Thymus (tissue), 11 donors: ENCODE data around the gene MGARP. TPM values are rescaled to one million over a fixed set of nuclear protein-coding genes. Genes with fewer than 3 reads are reported as not detected.

Experiments
- DNase-seq, 9 donors: peaks; one replicate each; pipeline ENCODE4 v3.0.0-alpha.2; 2013; ENCODE audit warnings: low spot score in 9 of 9, low read depth in 6 of 9, missing footprints in 1 of 9
- H3K27ac ChIP-seq, 2 donors: one replicate each; pipeline ENCODE4 v1.5.1; 2013; ENCODE audit warnings: control low read depth in 1 of 2, low read depth in 1 of 2, low read length in 1 of 2, mild to moderate bottlenecking in 1 of 2, moderate library complexity in 1 of 2
- H3K27me3 ChIP-seq, 2 donors: one replicate each; pipeline ENCODE4 v1.5.1; 2013; ENCODE audit warnings: low read length in 1 of 2; ENCODE audit not compliant: control insufficient read depth in 2 of 2, insufficient read depth in 1 of 2
- H3K36me3 ChIP-seq, 2 donors: one replicate each; pipeline ENCODE4 v1.5.1; 2013; ENCODE audit warnings: low read length in 1 of 2, mild to moderate bottlenecking in 1 of 2, moderate library complexity in 1 of 2; ENCODE audit not compliant: control insufficient read depth in 2 of 2, insufficient read depth in 2 of 2
- H3K4me1 ChIP-seq, 2 donors: one replicate each; pipeline ENCODE4 v1.5.1; 2013; ENCODE audit warnings: low read length in 2 of 2; ENCODE audit not compliant: control insufficient read depth in 2 of 2, insufficient read depth in 2 of 2
- H3K4me3 ChIP-seq, 2 donors: one replicate each; pipeline ENCODE4 v1.5.1; 2013; ENCODE audit warnings: low read length in 2 of 2, control low read depth in 1 of 2, mild to moderate bottlenecking in 1 of 2
- H3K9me3 ChIP-seq, 2 donors: one replicate each; pipeline ENCODE4 v1.5.1; 2013; ENCODE audit warnings: low read length in 1 of 2, mild to moderate bottlenecking in 1 of 2; ENCODE audit not compliant: control insufficient read depth in 2 of 2, insufficient read depth in 1 of 2
- WGBS: extraction: QIAGEN DNeasy Blood & Tissue Kit; methylation state at CpG from one replicate; pipeline ENCODE4 v1.1.7; 2013; 5-methylcytosine and 5-hydroxymethylcytosine counted together
- polyA plus RNA-seq: library from polyadenylated mRNA; stranded (reverse); fragments of 200-250 nt; gene quantifications from one replicate; pipeline ENCODE4 v1.2.3, GENCODE V29; 2013
- total RNA-seq: library from RNA; stranded (reverse); fragments of 120-200 nt; gene quantifications from one replicate; pipeline ENCODE4 v1.2.4, GENCODE V29; 2013
- donor health status: healthy.

Gene MGARP
- total and polyA plus RNA-seq, 2 donors = 0.19 to 0.80 TPM

GRCh38 chr4:139278485-139278884 lies 1.5 kb downstream of the MGARP start:
- no peak overlapping the region for H3K4me3 ChIP-seq
- no peak overlapping the region for H3K27ac ChIP-seq
- 57% methylated on average over 16 of the region's 16 CpGs for WGBS
- peaks cover 31 to 59% of the 10 kb centered on the region in 2 donors for H3K27me3 ChIP-seq
- H3K4me1 ChIP-seq = peaks cover 12 to 15% of the 10 kb centered on the region in 2 donors
- no peaks in the 10 kb centered on the region for H3K36me3 ChIP-seq
- peaks cover 0 to 6% of the 10 kb centered on the region in 2 donors for H3K9me3 ChIP-seq
- no peak for DNase-seq

- no peaks in the 10 kb centered on the region for H3K36me3 ChIP-seq
- no peak overlapping the region for H3K4me3 ChIP-seq
- 95% methylated on average over 4 of the region's 4 CpGs for WGBS
- no peak overlapping the region for H3K27ac ChIP-seq
- peaks cover 12 to 15% of the 10 kb centered on the region in 2 donors for H3K4me1 ChIP-seq
- no peak for DNase-seq
- H3K27me3 ChIP-seq = peaks cover 22 to 41% of the 10 kb centered on the region in 2 donors
- peaks cover 0 to 6% of the 10 kb centered on the region in 2 donors for H3K9me3 ChIP-seq
Measured at GRCh38 chr4:139275281-139275735, 4.7 kb downstream of the MGARP start.

GRCh38 chr4:139274790-139275189 lies 5.2 kb downstream of the MGARP start:
- peaks cover 0 to 1% of the 10 kb centered on the region in 2 donors for H3K9me3 ChIP-seq
- H3K36me3 ChIP-seq = no peaks in the 10 kb centered on the region
- H3K4me1 ChIP-seq = peaks cover 9 to 10% of the 10 kb centered on the region in 2 donors
- no peak overlapping the region for H3K4me3 ChIP-seq
- WGBS = 99% methylated on average over 1 of the region's 1 CpG
- no peak for DNase-seq
- H3K27me3 ChIP-seq = peaks cover 18 to 36% of the 10 kb centered on the region in 2 donors
- no peak overlapping the region for H3K27ac ChIP-seq

GRCh38 chr4:139273835-139274234 lies 6.2 kb downstream of the MGARP start:
- H3K36me3 ChIP-seq = no peaks in the 10 kb centered on the region
- no peak overlapping the region for H3K27ac ChIP-seq
- H3K4me1 ChIP-seq = peaks cover under 1 to 1% of the 10 kb centered on the region in 2 donors
- 98% methylated on average over 1 of the region's 1 CpG for WGBS
- H3K27me3 ChIP-seq = peaks cover 9 to 26% of the 10 kb centered on the region in 2 donors
- H3K4me3 ChIP-seq = no peak overlapping the region
- DNase-seq = no peak
- H3K9me3 ChIP-seq = no peaks in the 10 kb centered on the region

GRCh38 chr4:139267301-139267700 lies 12.7 kb downstream of the MGARP start:
- H3K4me3 ChIP-seq = no peak overlapping the region
- 99% methylated on average over 1 of the region's 1 CpG for WGBS
- no peaks in the 10 kb centered on the region for H3K9me3 ChIP-seq

GRCh38 chr4:139266583-139267257 lies 13.3 kb downstream of the MGARP start:
- Histone ChIP-seq H3K4me1 (peaks cover 4 to 9% of the 10 kb centered on the region in 2 donors), H3K27me3 (no peaks in the 10 kb centered on the region), H3K36me3 (no peaks in the 10 kb centered on the region), H3K27ac (peak overlapping the region in 1 of 2 donors; percentile 25), H3K9me3 (no peaks in the 10 kb centered on the region), H3K4me3 (peak overlapping the region; percentile 26 to 38)
- DNase-seq = peak in 7 of 9 donors; percentile 12 to 59 (median 29)
- WGBS = 18% methylated on average over 14 of the region's 14 CpGs

More at GRCh38 chr4:139267301-139267700, 12.7 kb downstream of the MGARP start:
- peaks cover 4 to 9% of the 10 kb centered on the region in 2 donors for H3K4me1 ChIP-seq
- H3K27ac ChIP-seq = no peak overlapping the region
- H3K36me3 ChIP-seq = no peaks in the 10 kb centered on the region
- no peak for DNase-seq
- H3K27me3 ChIP-seq = no peaks in the 10 kb centered on the region

- H3K27ac ChIP-seq = no peak overlapping the region
- H3K4me1 ChIP-seq = peaks cover 4 to 9% of the 10 kb centered on the region in 2 donors
- no peaks in the 10 kb centered on the region for H3K9me3 ChIP-seq
- WGBS = 3% methylated on average over 1 of the region's 1 CpG
- no peaks in the 10 kb centered on the region for H3K27me3 ChIP-seq
- H3K4me3 ChIP-seq = peak overlapping the region; percentile 26 to 38
- no peaks in the 10 kb centered on the region for H3K36me3 ChIP-seq
- DNase-seq = no peak
Measured at GRCh38 chr4:139266208-139266582, 13.8 kb downstream of the MGARP start.

- Histone ChIP-seq H3K27me3 (no peaks in the 10 kb centered on the region), H3K4me3 (no peak overlapping the region), H3K36me3 (no peaks in the 10 kb centered on the region), H3K27ac (no peak overlapping the region), H3K4me1 (peaks cover 4 to 9% of the 10 kb centered on the region in 2 donors), H3K9me3 (no peaks in the 10 kb centered on the region)
- no peak for DNase-seq
- 66% methylated on average over 3 of the region's 3 CpGs for WGBS
Measured at GRCh38 chr4:139265654-139266053, 14.4 kb downstream of the MGARP start.

- no peak for DNase-seq
- Histone ChIP-seq H3K27me3 (no peaks in the 10 kb centered on the region), H3K4me1 (no peaks in the 10 kb centered on the region), H3K27ac (no peak overlapping the region), H3K36me3 (no peaks in the 10 kb centered on the region), H3K9me3 (no peaks in the 10 kb centered on the region), H3K4me3 (no peak overlapping the region)
- WGBS = 82% methylated on average over 2 of the region's 2 CpGs
Measured at GRCh38 chr4:139256349-139256748, 23.7 kb downstream of the MGARP start.
